Measurements from ENCODE around the gene ASRGL1.

Gene ASRGL1

GRCh38 chr11:62404901-62405300 is 67.7 kb downstream of the ASRGL1 start:
- H3K4me1 ChIP-seq (ENCODE audit: control insufficient read depth in 1 of 2, insufficient read depth in 1 of 2, low read depth in 1 of 2, low read length in 1 of 2): peaks cover 0 to 6% of the 10 kb centered on the region in 2 experiments
- H3K36me3 ChIP-seq: no peaks in the 10 kb centered on the region
- TF ChIP-seq, protein P1, sequence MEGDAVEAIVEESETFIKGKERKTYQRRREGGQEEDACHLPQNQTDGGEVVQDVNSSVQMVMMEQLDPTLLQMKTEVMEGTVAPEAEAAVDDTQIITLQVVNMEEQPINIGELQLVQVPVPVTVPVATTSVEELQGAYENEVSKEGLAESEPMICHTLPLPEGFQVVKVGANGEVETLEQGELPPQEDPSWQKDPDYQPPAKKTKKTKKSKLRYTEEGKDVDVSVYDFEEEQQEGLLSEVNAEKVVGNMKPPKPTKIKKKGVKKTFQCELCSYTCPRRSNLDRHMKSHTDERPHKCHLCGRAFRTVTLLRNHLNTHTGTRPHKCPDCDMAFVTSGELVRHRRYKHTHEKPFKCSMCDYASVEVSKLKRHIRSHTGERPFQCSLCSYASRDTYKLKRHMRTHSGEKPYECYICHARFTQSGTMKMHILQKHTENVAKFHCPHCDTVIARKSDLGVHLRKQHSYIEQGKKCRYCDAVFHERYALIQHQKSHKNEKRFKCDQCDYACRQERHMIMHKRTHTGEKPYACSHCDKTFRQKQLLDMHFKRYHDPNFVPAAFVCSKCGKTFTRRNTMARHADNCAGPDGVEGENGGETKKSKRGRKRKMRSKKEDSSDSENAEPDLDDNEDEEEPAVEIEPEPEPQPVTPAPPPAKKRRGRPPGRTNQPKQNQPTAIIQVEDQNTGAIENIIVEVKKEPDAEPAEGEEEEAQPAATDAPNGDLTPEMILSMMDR (IDR thresholded peaks at IDR 0.05): no peak
- no peaks in the 10 kb centered on the region for H3K27me3 ChIP-seq
- no peaks in the 10 kb centered on the region for H3K9me3 ChIP-seq
- H3K27ac ChIP-seq: no peak overlapping the region
- H3K4me3 ChIP-seq (ENCODE audit: low read depth in 1 of 2, low read length in 1 of 2): no peak overlapping the region

GRCh38 chr11:62406034-62406433 is 68.8 kb downstream of the ASRGL1 start:
- H3K4me1 ChIP-seq (ENCODE audit: control insufficient read depth in 1 of 2, insufficient read depth in 1 of 2, low read depth in 1 of 2, low read length in 1 of 2): peaks cover 0 to 6% of the 10 kb centered on the region in 2 experiments
- TF ChIP-seq, protein P1 (IDR thresholded peaks at IDR 0.05): no peak
- no peaks in the 10 kb centered on the region for H3K36me3 ChIP-seq

GRCh38 chr11:62409831-62410230 is 72.6 kb downstream of the ASRGL1 start:
- Histone ChIP-seq H3K4me1 (ENCODE audit: control insufficient read depth in 1 of 2, insufficient read depth in 1 of 2, low read depth in 1 of 2, low read length in 1 of 2) (no peaks in the 10 kb centered on the region), H3K27me3 (no peaks in the 10 kb centered on the region), H3K27ac (no peak overlapping the region), H3K9me3 (no peaks in the 10 kb centered on the region), H3K4me3 (ENCODE audit: low read depth in 1 of 2, low read length in 1 of 2) (no peak overlapping the region), H3K36me3 (no peaks in the 10 kb centered on the region)
- TF ChIP-seq, protein P1 (IDR thresholded peaks at IDR 0.05): no peak

More at GRCh38 chr11:62406034-62406433, 68.8 kb downstream of the ASRGL1 start:
- H3K27ac ChIP-seq: no peak overlapping the region
- no peaks in the 10 kb centered on the region for H3K27me3 ChIP-seq
- H3K9me3 ChIP-seq: no peaks in the 10 kb centered on the region
- H3K4me3 ChIP-seq (ENCODE audit: low read depth in 1 of 2, low read length in 1 of 2): no peak overlapping the region

GRCh38 chr11:62410972-62411371 is 73.7 kb downstream of the ASRGL1 start:
- TF ChIP-seq, protein P1 (IDR thresholded peaks at IDR 0.05): no peak
- Histone ChIP-seq H3K4me3 (ENCODE audit: low read depth in 1 of 2, low read length in 1 of 2) (no peak overlapping the region), H3K27ac (no peak overlapping the region), H3K4me1 (ENCODE audit: control insufficient read depth in 1 of 2, insufficient read depth in 1 of 2, low read depth in 1 of 2, low read length in 1 of 2) (no peaks in the 10 kb centered on the region), H3K36me3 (no peaks in the 10 kb centered on the region), H3K27me3 (no peaks in the 10 kb centered on the region), H3K9me3 (no peaks in the 10 kb centered on the region)

GRCh38 chr11:62411524-62411923 is 74.3 kb downstream of the ASRGL1 start:
- Histone ChIP-seq H3K36me3 (no peaks in the 10 kb centered on the region), H3K27me3 (no peaks in the 10 kb centered on the region), H3K4me1 (ENCODE audit: control insufficient read depth in 1 of 2, insufficient read depth in 1 of 2, low read depth in 1 of 2, low read length in 1 of 2) (no peaks in the 10 kb centered on the region), H3K27ac (no peak overlapping the region), H3K4me3 (ENCODE audit: low read depth in 1 of 2, low read length in 1 of 2) (no peak overlapping the region), H3K9me3 (no peaks in the 10 kb centered on the region)
- TF ChIP-seq, protein P1 (IDR thresholded peaks at IDR 0.05): no peak
